Hematopoietic multipotent progenitor cell treated with erythropoietin and hydrocortisone succinate and interleukin-3 and kit ligand, for 15 days (in vitro differentiated cells): ENCODE results near the gene GARIN5B.

ENCODE experiments used
- DNase-seq: peaks from one replicate; pipeline ENCODE4 v3.0.0-alpha.2; 2015; ENCODE audit warnings: low spot score

The GARIN5B gene

GRCh38 chr19:55389386-55390317, 26.6 kb upstream of the GARIN5B start:
- DNase-seq, result no peak

GRCh38 chr19:55387736-55388497, 24.9 kb upstream of the GARIN5B start:
- no peak for DNase-seq

DNA sequence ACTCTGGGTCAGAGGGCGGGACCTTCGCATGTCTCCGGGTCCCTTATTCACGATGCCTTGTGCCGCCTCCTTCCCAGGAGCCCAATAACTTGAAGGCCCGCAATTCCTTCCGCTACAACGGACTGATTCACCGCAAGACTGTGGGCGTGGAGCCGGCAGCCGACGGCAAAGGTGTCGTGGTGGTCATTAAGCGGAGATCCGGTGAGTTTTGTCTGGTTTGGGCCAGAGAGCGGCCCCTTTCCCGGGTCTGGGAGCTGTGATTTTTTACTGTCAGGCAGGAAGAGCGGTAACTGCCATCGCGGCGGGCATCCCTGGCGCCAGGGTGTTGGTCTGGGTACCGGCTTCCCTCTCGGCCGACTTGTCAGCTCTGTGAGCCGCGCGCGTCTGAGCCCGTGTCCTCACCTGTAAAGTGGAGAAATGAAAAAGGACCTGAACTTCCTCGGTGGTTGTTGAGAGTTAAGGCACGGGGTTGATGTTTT, 23.5 kb upstream of the GARIN5B start:
- DNase-seq, result no peak

- DNase-seq, result peak; percentile 99
These were observed 22.8 kb upstream of the GARIN5B start, which contains the start of gene RPL28 for GRCh38 chr19:55385724-55386492. Gene RPL28 (plus strand): TSS chr19:55385932. CDS start chr19:55386358, 426 bp downstream.

DNA sequence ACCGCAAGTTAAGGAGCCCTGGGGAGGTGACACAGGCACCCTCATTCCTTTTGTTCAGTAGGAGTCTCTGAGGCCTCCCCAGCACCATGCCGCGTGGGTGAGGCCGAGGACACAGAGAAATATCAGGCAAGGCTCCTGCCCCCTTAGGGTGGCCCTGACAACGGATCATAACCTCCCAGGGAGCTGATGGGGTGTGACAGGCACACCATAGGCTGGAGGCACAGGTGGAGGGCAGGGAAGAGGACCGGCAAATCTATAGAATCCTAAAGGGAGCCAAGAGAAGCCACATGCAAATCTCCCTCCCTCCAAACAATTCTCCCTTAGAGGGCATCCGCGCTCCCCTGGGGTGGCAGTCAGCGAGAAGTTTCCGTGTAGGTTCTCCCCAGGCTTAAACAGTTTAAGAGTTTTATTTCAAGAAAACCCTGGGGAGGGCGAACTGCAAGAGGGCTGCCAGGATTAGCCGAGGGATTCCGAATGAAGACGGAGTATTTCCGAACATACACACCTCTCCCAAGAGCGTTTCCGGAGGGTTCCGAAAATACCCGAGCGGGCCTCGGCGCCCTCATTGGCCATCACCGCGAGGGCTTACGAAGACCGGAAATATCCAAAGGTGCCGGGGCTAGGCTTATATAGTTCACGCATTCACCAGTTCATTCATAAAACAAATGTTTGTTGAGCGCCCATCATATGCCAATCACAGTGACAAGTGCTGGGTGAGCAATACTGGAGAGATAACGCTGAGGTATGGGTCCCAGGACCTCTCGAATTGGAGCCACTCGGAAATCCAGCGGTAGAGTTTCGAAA, 22.1 kb upstream of the GARIN5B start:
- DNase-seq, result peak; percentile 93

DNA sequence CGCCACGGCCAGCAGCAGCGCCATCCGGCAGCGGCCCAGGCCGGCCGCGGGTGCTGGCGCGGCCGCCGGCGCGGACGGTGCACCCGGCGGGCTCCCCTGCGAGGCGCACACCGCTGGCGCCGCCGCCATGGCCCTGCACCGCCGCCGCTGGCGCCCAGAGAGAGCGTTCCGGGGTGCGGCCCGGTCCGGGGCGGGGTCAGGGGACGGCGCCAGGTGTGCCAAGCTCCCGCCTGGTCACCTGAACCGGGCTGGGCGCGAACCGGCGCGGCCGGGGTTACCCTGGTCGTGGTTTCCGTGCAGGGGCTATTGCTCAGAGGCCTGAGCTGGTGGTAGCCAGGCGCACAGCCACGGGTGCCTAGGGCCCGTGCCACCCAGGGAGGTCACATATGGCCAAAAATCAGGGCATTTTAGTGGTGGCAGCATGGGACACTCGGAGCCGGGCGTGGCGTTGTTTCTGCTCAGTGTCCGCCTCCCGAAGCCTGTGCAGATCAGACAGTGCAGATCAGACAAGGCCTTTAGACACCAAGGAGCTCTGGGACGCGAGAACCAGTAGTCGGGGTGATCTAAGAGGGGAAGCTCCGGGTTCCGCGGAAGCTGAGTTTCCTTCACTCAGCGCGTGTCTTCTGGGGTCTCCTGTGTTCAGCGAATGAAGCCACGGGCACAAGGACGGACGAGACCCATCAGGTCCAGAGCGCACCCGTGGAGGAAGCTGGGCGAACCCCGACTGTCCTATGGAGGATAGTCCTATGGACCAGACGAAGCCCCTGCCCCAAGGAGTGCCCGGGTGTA, 21.3 kb upstream of the GARIN5B start, which contains the start of gene TMEM238:
TSS of gene TMEM238 (minus strand) at position 162 of the 789 bp plus-strand sequence. CDS start at position 129, 33 bp downstream.
- DNase-seq, result peak; percentile 31

DNA sequence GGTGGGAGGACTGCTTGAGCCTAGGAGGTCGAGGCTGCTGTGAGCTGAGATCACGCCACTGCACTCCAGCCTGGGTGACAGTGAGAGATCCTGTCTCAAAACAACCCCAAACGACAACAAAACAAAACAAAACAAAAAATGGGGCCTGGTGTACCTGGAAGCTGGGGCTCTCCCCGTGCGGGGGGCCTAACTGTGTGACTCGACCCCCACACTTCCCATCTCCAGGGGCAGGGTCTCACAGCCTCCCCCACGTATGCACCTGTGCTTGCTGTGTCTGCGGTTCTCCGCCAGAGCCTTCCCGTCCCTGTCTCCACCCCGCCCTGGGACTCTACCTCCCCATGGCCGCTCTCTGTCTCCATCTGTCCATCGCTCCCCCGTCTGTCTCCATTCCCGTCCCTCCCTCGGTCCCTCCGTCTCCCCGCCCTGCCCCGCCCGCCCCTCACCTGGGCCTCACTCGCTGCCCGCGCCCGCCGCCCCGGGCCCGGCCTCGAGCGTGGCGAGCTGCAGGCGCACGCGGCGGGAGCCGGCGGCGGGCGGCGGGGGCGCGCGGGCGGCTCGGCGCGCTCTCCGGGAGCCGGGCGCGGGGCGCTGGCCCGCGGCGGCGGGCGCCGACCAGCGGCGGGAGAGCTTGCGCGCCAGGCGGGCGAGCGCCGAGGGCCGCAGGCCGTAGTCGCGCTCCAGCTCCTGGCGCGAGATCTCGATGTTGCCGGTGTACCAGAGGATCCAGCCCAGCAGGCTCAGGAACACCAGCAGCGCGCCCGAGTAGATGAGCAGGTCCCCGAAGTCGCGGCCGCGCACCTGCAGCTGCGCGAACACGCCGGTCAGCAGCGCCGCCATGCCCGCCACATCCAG, 20.4 kb upstream of the GARIN5B start:
- no peak for DNase-seq

- no peak for DNase-seq
These were observed 19.5 kb upstream of the GARIN5B start for GRCh38 chr19:55382522-55383054.

- DNase-seq, result no peak
These were observed 19.0 kb upstream of the GARIN5B start for GRCh38 chr19:55382013-55382412.

DNA sequence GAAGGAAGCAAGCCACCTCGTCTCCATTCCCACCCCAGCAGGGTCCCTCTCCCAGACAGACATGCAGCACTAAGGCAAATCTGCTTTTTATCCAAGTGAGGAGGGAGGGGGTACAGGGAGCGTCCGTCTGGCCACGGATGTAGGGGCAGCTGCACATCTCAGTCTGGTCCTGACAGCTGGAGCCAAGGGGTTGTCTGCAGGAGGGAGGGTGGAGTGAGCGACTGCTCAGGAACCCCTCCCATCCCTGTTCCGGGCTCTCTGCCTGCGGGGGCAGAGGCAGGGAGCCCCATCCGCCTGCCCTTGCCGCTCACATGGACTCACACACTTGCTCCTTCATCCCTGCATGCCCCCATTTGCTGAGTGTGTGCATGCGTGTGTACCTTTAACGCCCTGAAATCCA, 16.1 kb upstream of the GARIN5B start:
- DNase-seq, result no peak

GRCh38 chr19:55377356-55378131, 14.5 kb upstream of the GARIN5B start:
- no peak for DNase-seq

GRCh38 chr19:55376241-55376933, 13.3 kb upstream of the GARIN5B start, which contains the start of gene TMEM190:
Gene TMEM190 (plus strand): TSS chr19:55376826. CDS start chr19:55376854, 28 bp downstream.
- no peak for DNase-seq

DNA sequence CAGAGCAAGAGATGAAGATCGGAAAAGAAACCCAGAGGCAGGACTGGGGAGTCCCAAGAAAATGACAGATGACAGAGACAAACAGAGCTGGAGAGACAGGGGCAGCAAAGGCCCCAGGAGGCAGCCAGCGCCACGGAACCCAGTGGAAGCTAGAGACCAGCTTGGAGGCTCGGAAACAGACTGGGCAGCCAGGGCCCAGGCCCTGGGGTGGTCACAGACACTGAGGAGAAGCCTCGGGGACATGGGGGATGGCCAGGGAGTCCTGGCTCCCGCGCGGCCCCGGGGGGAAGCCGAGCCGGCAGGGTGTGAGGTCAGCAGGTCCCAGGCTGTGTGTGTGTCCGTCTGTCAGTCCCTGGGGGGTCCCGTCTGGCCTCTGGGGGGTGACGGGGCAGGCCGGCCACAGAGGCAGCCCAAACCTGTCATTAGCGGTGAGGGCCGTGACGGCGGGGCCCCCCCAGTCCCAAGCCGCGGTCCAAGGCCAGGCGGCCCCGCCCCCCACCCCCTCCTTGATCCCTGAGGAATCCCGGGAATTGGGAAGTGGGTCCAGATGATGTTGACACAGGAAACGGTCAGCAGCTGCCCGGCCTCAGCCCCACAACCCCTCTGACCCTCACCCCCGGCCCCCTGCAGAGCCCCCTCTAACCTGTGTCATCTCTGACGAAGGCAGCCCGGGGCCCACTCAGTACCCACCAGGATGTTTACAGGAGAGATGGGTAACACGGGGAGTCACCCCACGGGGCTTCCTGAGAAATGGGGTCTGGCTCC, 11.1 kb upstream of the GARIN5B start:
- no peak for DNase-seq

GRCh38 chr19:55373306-55373992, 10.4 kb upstream of the GARIN5B start:
- DNase-seq, result no peak

DNA sequence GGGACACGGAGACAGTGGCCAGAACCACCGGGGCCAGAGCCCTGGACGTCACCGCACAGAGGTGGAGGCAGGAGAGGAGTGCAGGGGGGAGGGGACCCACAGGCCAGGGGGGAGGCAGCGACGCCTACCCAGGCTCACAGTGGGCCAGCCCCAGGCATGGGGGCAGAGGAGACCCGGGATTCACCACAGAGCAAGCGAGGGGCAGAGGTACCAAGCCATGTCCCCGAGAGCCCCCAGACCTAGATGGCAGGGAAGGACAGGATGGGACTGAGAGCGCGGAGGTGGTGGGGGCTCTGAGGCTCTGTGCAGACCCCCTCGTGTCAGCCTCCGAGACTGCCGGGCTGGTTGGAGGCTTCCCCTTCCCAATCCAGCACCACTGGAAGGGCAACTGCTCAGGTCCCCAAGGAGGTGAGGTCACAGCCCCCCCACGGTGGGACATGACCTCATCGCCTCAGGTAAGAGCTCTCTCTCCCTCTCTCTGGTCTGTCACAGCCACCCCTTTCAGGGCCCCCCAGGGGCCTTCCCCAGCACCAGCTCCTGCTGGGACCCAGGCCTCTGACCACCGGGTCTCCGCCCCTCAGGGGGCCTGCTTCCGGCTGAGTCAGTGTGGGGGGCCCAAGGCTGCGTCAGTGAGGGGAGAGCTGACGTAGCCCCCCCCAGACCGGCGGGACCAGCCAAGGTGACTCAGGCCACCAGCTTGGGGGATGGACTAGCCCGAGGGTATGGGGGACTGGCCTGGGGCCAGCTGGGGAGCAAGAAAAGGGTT, 9.4 kb upstream of the GARIN5B start:
- DNase-seq, result no peak
